Measurements from ENCODE around the gene RYR3.

Gene RYR3

DNA sequence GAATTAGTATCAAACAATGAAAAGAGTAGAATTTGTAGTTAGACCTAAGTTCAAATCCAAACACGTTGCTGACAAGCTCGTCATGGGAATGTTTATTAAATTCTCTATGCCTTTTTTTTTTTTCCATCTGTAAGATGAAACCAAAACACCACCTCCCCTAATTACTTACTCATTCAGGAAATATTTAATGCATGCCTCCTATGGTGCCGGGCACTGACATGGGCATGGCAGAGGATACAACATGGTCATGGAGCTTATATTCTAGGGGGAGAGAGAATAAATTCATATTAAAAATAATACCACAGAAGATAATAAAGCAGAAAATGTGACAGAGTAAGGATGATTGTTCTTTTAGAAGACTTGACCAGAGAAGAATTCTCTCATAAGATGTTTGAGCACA is 215.8 kb downstream of the RYR3 start:
- POLR2A ChIA-PET: no interaction called here
- no peak for TF ChIP-seq CTCF (IDR thresholded peaks at IDR 0.05; ENCODE audit: insufficient read depth, low read length, missing control alignments)
- CTCF ChIA-PET: no interaction called here
- H3K4me3 ChIP-seq (ENCODE audit: low read depth, low read length): no peak overlapping the region
- no peak for DNase-seq (ENCODE audit: low read depth, low spot score)

GRCh38 chr15:33533197-33533596 is 222.4 kb downstream of the RYR3 start:
- DNase-seq (ENCODE audit: low read depth, low spot score): no peak
- H3K4me3 ChIP-seq (ENCODE audit: low read depth, low read length): no peak overlapping the region
- POLR2A ChIA-PET: no interaction called here
- CTCF ChIA-PET: no interaction called here
- no peak for TF ChIP-seq CTCF (IDR thresholded peaks at IDR 0.05; ENCODE audit: insufficient read depth, low read length, missing control alignments)

DNA sequence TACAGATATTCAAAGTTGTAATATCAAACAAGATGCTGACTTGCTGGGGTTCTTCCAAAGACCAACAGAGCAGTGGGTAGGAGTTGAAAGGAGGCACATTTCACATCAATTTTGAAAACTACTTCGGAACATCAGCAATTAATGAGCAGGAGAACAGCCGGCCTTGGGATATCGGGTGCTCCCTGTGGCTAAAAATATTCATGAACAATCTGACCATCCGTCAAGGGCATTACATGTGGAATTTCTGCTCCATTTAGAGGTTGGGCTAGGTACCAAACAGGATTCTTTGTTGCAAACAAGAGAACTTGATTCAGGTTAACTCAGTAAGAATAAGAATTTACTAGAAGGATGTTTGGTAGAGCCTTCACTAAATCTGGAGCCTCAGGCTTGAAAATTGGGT is 223.9 kb downstream of the RYR3 start:
- no peak overlapping the region for H3K4me3 ChIP-seq (ENCODE audit: low read depth, low read length)
- DNase-seq (ENCODE audit: low read depth, low spot score): no peak
- ChIA-PET CTCF (no interaction called here), POLR2A (no interaction called here)
- TF ChIP-seq CTCF (IDR thresholded peaks at IDR 0.05; ENCODE audit: insufficient read depth, low read length, missing control alignments): no peak

GRCh38 chr15:33535135-33535534 is 224.4 kb downstream of the RYR3 start:
- ChIA-PET POLR2A (no interaction called here), CTCF (no interaction called here)

GRCh38 chr15:33539825-33540573 is 229.2 kb downstream of the RYR3 start:
- POLR2A ChIA-PET: no interaction called here
- TF ChIP-seq CTCF (IDR thresholded peaks at IDR 0.05; ENCODE audit: insufficient read depth, low read length, missing control alignments): no peak
- H3K4me3 ChIP-seq (ENCODE audit: low read depth, low read length): no peak overlapping the region
- no peak for DNase-seq (ENCODE audit: low read depth, low spot score)
- CTCF ChIA-PET: no interaction called here

More at GRCh38 chr15:33535135-33535534, 224.4 kb downstream of the RYR3 start:
- DNase-seq (ENCODE audit: low read depth, low spot score): no peak
- no peak for TF ChIP-seq CTCF (IDR thresholded peaks at IDR 0.05; ENCODE audit: insufficient read depth, low read length, missing control alignments)
- no peak overlapping the region for H3K4me3 ChIP-seq (ENCODE audit: low read depth, low read length)

DNA sequence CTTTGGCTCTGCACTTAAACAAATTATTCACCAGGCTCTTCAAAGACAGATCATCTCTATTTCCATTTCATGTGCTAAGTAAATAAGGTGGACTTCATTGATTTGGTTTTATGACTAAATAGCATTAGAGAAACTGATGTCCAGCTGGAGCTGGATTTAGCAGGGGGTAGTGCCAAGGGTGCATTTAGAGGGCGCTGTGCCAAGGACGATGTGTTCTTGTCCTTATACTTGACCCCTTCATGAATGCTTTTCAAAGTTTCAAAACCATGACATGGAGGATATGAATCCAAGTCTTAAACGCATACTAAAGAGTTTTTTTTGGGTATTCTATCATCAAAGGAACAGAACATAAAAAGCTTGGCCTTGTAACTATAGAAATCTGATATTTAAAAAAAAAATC is 233.2 kb downstream of the RYR3 start:
- CTCF ChIA-PET: no interaction called here

More for the DNA sequence above, 233.2 kb downstream of the RYR3 start:
- POLR2A ChIA-PET: no interaction called here
- no peak for DNase-seq (ENCODE audit: low read depth, low spot score)
- no peak for TF ChIP-seq CTCF (IDR thresholded peaks at IDR 0.05; ENCODE audit: insufficient read depth, low read length, missing control alignments)
- H3K4me3 ChIP-seq (ENCODE audit: low read depth, low read length): no peak overlapping the region
